ENCODE data around the gene KCNK3.

DNA sequence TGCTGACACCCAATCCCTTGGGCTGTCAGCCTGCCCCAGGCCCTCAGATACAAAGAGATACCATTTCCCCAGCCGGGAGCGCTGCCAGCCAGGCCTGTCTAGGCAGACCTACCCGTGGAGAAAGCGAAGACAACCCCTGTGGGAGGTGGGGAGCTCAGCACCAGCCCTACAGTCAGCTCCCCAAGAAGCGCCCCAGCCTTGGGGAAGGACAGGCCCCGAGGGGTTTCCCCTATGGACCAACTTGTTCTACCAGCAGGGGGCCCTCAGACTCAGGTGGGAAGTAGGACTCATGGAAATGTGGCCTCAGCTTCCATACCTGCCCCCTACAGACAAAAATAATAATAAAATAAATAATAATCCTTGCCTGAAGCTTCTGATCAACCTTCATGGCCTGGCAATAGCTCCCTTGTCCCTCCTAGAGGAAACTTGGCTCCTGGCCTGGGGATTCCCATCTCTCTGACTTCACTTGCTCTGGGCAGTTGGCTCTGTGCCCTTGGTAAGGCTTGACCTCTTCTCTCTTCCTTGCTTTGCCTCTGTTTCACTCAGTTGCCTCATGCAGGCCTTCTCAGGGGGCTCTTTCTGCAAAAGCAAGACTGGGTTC, 78.6 kb downstream of the KCNK3 start:
- TF ChIP-seq CTCF (IDR thresholded peaks at IDR 0.05; ENCODE audit: insufficient read depth, low read depth, low read length): peak; percentile 20
- TF ChIP-seq EZH2 (IDR thresholded peaks at IDR 0.05; ENCODE audit: insufficient read depth, low read length): no peak

Measured in astrocyte (in vitro differentiated cells and primary cell).